ENCODE data around the gene HDAC9.

DNA sequence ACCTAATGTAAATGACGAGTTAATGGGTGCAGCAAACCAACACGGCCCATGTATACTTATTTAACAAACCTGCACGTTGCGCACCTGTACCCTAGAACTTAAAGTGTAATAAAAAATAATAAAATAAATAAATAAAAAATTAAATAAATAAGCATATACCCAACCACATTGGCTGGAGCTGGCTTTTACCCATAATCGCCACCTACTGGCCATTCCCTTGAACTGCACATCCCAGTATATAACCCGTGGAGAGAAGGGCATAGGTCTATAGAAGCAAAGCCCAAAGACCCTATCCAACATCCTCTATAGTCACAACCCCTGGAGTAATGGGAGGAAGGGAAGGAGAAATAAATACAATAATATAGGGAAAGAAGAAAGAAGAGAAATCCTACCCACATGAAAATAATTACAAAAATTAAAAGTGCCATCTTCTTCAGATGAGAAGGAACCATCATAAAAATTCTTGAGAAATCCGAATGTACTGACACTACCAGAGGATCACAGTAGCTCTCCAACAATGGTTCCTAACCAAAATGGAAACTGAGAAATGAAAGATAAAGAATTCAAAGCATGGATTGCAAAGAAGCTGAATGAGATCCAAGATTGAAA lies 556.3 kb downstream of the HDAC9 start:
- TF ChIP-seq, protein P1, sequence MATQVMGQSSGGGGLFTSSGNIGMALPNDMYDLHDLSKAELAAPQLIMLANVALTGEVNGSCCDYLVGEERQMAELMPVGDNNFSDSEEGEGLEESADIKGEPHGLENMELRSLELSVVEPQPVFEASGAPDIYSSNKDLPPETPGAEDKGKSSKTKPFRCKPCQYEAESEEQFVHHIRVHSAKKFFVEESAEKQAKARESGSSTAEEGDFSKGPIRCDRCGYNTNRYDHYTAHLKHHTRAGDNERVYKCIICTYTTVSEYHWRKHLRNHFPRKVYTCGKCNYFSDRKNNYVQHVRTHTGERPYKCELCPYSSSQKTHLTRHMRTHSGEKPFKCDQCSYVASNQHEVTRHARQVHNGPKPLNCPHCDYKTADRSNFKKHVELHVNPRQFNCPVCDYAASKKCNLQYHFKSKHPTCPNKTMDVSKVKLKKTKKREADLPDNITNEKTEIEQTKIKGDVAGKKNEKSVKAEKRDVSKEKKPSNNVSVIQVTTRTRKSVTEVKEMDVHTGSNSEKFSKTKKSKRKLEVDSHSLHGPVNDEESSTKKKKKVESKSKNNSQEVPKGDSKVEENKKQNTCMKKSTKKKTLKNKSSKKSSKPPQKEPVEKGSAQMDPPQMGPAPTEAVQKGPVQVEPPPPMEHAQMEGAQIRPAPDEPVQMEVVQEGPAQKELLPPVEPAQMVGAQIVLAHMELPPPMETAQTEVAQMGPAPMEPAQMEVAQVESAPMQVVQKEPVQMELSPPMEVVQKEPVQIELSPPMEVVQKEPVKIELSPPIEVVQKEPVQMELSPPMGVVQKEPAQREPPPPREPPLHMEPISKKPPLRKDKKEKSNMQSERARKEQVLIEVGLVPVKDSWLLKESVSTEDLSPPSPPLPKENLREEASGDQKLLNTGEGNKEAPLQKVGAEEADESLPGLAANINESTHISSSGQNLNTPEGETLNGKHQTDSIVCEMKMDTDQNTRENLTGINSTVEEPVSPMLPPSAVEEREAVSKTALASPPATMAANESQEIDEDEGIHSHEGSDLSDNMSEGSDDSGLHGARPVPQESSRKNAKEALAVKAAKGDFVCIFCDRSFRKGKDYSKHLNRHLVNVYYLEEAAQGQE (IDR thresholded peaks at IDR 0.05; ENCODE audit: borderline replicate concordance in 1 of 2, low read depth in 1 of 2, low read length in 2 of 2), result no peak
- TF ChIP-seq, protein P2, sequence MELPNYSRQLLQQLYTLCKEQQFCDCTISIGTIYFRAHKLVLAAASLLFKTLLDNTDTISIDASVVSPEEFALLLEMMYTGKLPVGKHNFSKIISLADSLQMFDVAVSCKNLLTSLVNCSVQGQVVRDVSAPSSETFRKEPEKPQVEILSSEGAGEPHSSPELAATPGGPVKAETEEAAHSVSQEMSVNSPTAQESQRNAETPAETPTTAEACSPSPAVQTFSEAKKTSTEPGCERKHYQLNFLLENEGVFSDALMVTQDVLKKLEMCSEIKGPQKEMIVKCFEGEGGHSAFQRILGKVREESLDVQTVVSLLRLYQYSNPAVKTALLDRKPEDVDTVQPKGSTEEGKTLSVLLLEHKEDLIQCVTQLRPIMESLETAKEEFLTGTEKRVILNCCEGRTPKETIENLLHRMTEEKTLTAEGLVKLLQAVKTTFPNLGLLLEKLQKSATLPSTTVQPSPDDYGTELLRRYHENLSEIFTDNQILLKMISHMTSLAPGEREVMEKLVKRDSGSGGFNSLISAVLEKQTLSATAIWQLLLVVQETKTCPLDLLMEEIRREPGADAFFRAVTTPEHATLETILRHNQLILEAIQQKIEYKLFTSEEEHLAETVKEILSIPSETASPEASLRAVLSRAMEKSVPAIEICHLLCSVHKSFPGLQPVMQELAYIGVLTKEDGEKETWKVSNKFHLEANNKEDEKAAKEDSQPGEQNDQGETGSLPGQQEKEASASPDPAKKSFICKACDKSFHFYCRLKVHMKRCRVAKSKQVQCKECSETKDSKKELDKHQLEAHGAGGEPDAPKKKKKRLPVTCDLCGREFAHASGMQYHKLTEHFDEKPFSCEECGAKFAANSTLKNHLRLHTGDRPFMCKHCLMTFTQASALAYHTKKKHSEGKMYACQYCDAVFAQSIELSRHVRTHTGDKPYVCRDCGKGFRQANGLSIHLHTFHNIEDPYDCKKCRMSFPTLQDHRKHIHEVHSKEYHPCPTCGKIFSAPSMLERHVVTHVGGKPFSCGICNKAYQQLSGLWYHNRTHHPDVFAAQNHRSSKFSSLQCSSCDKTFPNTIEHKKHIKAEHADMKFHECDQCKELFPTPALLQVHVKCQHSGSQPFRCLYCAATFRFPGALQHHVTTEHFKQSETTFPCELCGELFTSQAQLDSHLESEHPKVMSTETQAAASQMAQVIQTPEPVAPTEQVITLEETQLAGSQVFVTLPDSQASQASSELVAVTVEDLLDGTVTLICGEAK (IDR thresholded peaks at IDR 0.05), result no peak
- TF ChIP-seq, protein P2 (CRISPR knock-in tag; IDR thresholded peaks at IDR 0.05), result no peak
- TF ChIP-seq SMC3 (IDR thresholded peaks at IDR 0.05; ENCODE audit: low read length) (no peak), NBN (conservative IDR thresholded peaks at IDR 0.05) (no peak)
